HepG2 (cell line): ENCODE data around the gene PRKN. TPM values are rescaled to one million over a fixed set of nuclear protein-coding genes. Genes with fewer than 3 reads are reported as not detected.

Experiments
- BCLAF1 ChIP-seq: fragments of 450-650 bp; IDR thresholded peaks from 2 replicates; pipeline ENCODE4 v1.6.1; 2017; ENCODE audit warnings: mild to moderate bottlenecking
- CEBPG ChIP-seq: IDR thresholded peaks from 2 replicates; pipeline ENCODE4 v1.6.1; 2016
- CHD2 ChIP-seq: IDR thresholded peaks from 2 replicates; pipeline ENCODE4 v1.6.1; 2011; ENCODE audit warnings: low read depth, low read length, improper control_type of control experiment
- ELF4 ChIP-seq: sonication (generic); formaldehyde crosslinking; IDR thresholded peaks from 2 replicates; pipeline ENCODE4 v1.5.0; 2020; ENCODE audit warnings: missing genetic modification reagents, mild to moderate bottlenecking, moderate library complexity, borderline replicate concordance
- JDP2 ChIP-seq: sonication (generic); formaldehyde crosslinking; IDR thresholded peaks from 2 replicates; pipeline ENCODE4 v1.8.1; 2022; ENCODE audit warnings: missing genetic modification reagents, borderline replicate concordance
- NFE2L2 ChIP-seq: fragments of 150-350 bp; IDR thresholded peaks from 2 replicates; pipeline ENCODE4 v1.6.1; 2014; ENCODE audit warnings: low read length
- NR2C2 ChIP-seq: sonication (generic); formaldehyde crosslinking; IDR thresholded peaks from 2 replicates; pipeline ENCODE4 v1.4.0; 2020; ENCODE audit warnings: missing genetic modification reagents, mild to moderate bottlenecking, moderate library complexity, borderline replicate concordance
- PAXIP1 ChIP-seq: sonication (generic); formaldehyde crosslinking; conservative IDR thresholded peaks from 2 replicates; pipeline ENCODE4 v1.4.0; 2020; ENCODE audit warnings: mild to moderate bottlenecking, missing genetic modification reagents, moderate library complexity
- PRDM15 ChIP-seq: sonication (generic); formaldehyde crosslinking; IDR thresholded peaks from 2 replicates; pipeline ENCODE4 v1.4.0; 2020; ENCODE audit warnings: missing genetic modification reagents
- TBX3 ChIP-seq: fragments of 450-650 bp; IDR thresholded peaks from 2 replicates; pipeline ENCODE4 v1.6.1; 2017; ENCODE audit warnings: antibody characterized with exemption, mild to moderate bottlenecking, inconsistent platforms, borderline replicate concordance
- ZHX1 ChIP-seq: sonication (generic); formaldehyde crosslinking; IDR thresholded peaks from 2 replicates; pipeline ENCODE4 v1.8.1; 2022; ENCODE audit warnings: low read depth, mild to moderate bottlenecking, missing genetic modification reagents
- ZNF30 ChIP-seq: sonication (generic); formaldehyde crosslinking; IDR thresholded peaks from 2 replicates; pipeline ENCODE4 v1.5.0; 2020; ENCODE audit warnings: mild to moderate bottlenecking, missing genetic modification reagents
- ZNF354B ChIP-seq: sonication (generic); formaldehyde crosslinking; IDR thresholded peaks from 2 replicates; pipeline ENCODE4 v1.8.0; 2022; ENCODE audit warnings: mild to moderate bottlenecking, missing genetic modification reagents
- ZNF75D ChIP-seq: sonication (generic); formaldehyde crosslinking; IDR thresholded peaks from 2 replicates; pipeline ENCODE4 v1.8.1; 2023; ENCODE audit warnings: missing genetic modification reagents, mild to moderate bottlenecking, borderline replicate concordance
- polyA plus RNA-seq, 8 experiments: library from polyadenylated mRNA; depleted of rRNA in 3 of 8; stranded (reverse) in 7 of 8; unstranded in 1 of 8; fragments of >200 nt; fragmentation: Illumina TruSeq in 4 of 8; extraction: Trizol in 4 of 8; gene quantifications; 2 replicates each; pipeline versions ENCODE4 v1.2.1 to v1.2.3, GENCODE V29; 2011 to 2016; ENCODE audit warnings: low read depth in 4 of 8, missing spikeins in 1 of 8, mixed read lengths in 1 of 8; ENCODE audit not compliant: insufficient read depth in 1 of 8
- total RNA-seq, 5 experiments: library from RNA; depleted of rRNA; stranded (reverse); fragments of >200 nt; fragmentation: Illumina TruSeq; extraction: Trizol; gene quantifications; 2 replicates each; pipeline ENCODE4 v1.2.3, GENCODE V29; 2016; ENCODE audit warnings: low read depth in 1 of 5

Gene PRKN
- total and polyA plus RNA-seq, 2 of the 13 experiments (the other 11 are each of a cell fraction or from before 2014, with no cell fraction given): 0.31 to 0.44 TPM

- no peak for TF ChIP-seq PAXIP1
- TF ChIP-seq ZNF75D (CRISPR knock-in tag): no peak
- no peak for TF ChIP-seq NR2C2
- TF ChIP-seq CEBPG (CRISPR knock-in tag): no peak
- no peak for TF ChIP-seq ELF4 (CRISPR knock-in tag)
- no peak for TF ChIP-seq CHD2
- TF ChIP-seq ZHX1 (CRISPR knock-in tag): no peak
- TF ChIP-seq TBX3: no peak
- no peak for TF ChIP-seq ZNF354B
- TF ChIP-seq PRDM15 (CRISPR knock-in tag): no peak
- TF ChIP-seq NFE2L2: no peak
- TF ChIP-seq JDP2: no peak
- TF ChIP-seq ZNF30 (CRISPR knock-in tag): no peak
- TF ChIP-seq BCLAF1: no peak
Measured at GRCh38 chr6:162332365-162332764, 395.2 kb downstream of the PRKN start (continued).
